Measurements from ENCODE around the gene INTS6.

Gene INTS6

GRCh38 chr13:51397262-51397941, 55.4 kb downstream of the INTS6 start:
- no peak for DNase-seq

- DNase-seq = peak; percentile 23
Measured at GRCh38 chr13:51396352-51396751, 56.5 kb downstream of the INTS6 start.

GRCh38 chr13:51394724-51395123, 58.1 kb downstream of the INTS6 start:
- no peak for DNase-seq

GRCh38 chr13:51385114-51385513, 67.7 kb downstream of the INTS6 start:
- DNase-seq = peak; percentile 9

- DNase-seq = no peak
Measured at GRCh38 chr13:51380269-51380668, 72.6 kb downstream of the INTS6 start.

- no peak for DNase-seq
Measured at GRCh38 chr13:51373451-51373850, 79.4 kb downstream of the INTS6 start.

- no peak for DNase-seq
Measured at GRCh38 chr13:51371768-51372399, 81.0 kb downstream of the INTS6 start.

- no peak for DNase-seq
Measured at GRCh38 chr13:51370811-51371210, 82.0 kb downstream of the INTS6 start.

- no peak for DNase-seq
Measured at GRCh38 chr13:51370116-51370515, 82.7 kb downstream of the INTS6 start.

- DNase-seq = no peak
Measured at GRCh38 chr13:51364404-51365008, 88.3 kb downstream of the INTS6 start.

- no peak for DNase-seq
Measured at GRCh38 chr13:51363625-51364024, 89.2 kb downstream of the INTS6 start.

- no peak for DNase-seq
Measured at GRCh38 chr13:51361106-51361505, 91.7 kb downstream of the INTS6 start.

- DNase-seq = no peak
Measured at GRCh38 chr13:51360489-51360888, 92.3 kb downstream of the INTS6 start.

- no peak for DNase-seq
Measured at GRCh38 chr13:51359352-51359751, 93.5 kb downstream of the INTS6 start.

GRCh38 chr13:51357928-51358595, 94.8 kb downstream of the INTS6 start:
- DNase-seq = no peak

GRCh38 chr13:51355217-51355616, 97.6 kb downstream of the INTS6 start:
- DNase-seq = no peak

- no peak for DNase-seq
Measured at GRCh38 chr13:51349016-51349415, 103.8 kb downstream of the INTS6 start.

- no peak for DNase-seq
Measured at GRCh38 chr13:51348069-51348967, 104.5 kb downstream of the INTS6 start.

GRCh38 chr13:51347099-51347498, 105.7 kb downstream of the INTS6 start:
- no peak for DNase-seq

GRCh38 chr13:51346397-51346796, 106.4 kb downstream of the INTS6 start:
- DNase-seq = no peak

- DNase-seq = no peak
Measured at GRCh38 chr13:51343475-51343874, 109.4 kb downstream of the INTS6 start.

GRCh38 chr13:51342706-51343105, 110.1 kb downstream of the INTS6 start:
- no peak for DNase-seq

GRCh38 chr13:51341791-51342190, 111.0 kb downstream of the INTS6 start:
- no peak for DNase-seq

Data from activated CD4-positive, alpha-beta T cell treated with anti-CD3 and anti-CD28 coated beads, Interleukin-2, Interleukin-6, amounts not matched to agents 100 ng/mL and 50 ng/mL, durations not matched to agents 16 hours and 8 hours (primary cell).